ENCODE data around the gene CD99. TPM values are rescaled to one million over a fixed set of nuclear protein-coding genes. Genes with fewer than 3 reads are reported as not detected.

The CD99 gene
- total and polyA plus RNA-seq, 2 experiments from 2014 or later: 28.5 to 43.1 TPM

DNA sequence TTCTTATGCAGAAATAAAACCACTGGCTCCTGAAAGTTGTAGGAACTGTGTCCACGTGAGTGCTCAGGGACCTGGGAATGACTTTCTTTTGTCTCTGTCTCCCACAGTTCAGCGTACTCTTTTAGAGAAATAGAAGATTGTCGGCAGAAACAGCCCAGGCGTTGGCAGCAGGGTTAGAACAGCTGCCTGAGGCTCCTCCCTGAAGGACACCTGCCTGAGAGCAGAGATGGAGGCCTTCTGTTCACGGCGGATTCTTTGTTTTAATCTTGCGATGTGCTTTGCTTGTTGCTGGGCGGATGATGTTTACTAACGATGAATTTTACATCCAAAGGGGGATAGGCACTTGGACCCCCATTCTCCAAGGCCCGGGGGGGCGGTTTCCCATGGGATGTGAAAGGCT is 49.6 kb downstream of the CD99 start (continued):
- TF ChIP-seq, protein P1, sequence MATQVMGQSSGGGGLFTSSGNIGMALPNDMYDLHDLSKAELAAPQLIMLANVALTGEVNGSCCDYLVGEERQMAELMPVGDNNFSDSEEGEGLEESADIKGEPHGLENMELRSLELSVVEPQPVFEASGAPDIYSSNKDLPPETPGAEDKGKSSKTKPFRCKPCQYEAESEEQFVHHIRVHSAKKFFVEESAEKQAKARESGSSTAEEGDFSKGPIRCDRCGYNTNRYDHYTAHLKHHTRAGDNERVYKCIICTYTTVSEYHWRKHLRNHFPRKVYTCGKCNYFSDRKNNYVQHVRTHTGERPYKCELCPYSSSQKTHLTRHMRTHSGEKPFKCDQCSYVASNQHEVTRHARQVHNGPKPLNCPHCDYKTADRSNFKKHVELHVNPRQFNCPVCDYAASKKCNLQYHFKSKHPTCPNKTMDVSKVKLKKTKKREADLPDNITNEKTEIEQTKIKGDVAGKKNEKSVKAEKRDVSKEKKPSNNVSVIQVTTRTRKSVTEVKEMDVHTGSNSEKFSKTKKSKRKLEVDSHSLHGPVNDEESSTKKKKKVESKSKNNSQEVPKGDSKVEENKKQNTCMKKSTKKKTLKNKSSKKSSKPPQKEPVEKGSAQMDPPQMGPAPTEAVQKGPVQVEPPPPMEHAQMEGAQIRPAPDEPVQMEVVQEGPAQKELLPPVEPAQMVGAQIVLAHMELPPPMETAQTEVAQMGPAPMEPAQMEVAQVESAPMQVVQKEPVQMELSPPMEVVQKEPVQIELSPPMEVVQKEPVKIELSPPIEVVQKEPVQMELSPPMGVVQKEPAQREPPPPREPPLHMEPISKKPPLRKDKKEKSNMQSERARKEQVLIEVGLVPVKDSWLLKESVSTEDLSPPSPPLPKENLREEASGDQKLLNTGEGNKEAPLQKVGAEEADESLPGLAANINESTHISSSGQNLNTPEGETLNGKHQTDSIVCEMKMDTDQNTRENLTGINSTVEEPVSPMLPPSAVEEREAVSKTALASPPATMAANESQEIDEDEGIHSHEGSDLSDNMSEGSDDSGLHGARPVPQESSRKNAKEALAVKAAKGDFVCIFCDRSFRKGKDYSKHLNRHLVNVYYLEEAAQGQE (IDR thresholded peaks at IDR 0.05; ENCODE audit: unreplicated experiment): no peak
- TF ChIP-seq, protein P2, sequence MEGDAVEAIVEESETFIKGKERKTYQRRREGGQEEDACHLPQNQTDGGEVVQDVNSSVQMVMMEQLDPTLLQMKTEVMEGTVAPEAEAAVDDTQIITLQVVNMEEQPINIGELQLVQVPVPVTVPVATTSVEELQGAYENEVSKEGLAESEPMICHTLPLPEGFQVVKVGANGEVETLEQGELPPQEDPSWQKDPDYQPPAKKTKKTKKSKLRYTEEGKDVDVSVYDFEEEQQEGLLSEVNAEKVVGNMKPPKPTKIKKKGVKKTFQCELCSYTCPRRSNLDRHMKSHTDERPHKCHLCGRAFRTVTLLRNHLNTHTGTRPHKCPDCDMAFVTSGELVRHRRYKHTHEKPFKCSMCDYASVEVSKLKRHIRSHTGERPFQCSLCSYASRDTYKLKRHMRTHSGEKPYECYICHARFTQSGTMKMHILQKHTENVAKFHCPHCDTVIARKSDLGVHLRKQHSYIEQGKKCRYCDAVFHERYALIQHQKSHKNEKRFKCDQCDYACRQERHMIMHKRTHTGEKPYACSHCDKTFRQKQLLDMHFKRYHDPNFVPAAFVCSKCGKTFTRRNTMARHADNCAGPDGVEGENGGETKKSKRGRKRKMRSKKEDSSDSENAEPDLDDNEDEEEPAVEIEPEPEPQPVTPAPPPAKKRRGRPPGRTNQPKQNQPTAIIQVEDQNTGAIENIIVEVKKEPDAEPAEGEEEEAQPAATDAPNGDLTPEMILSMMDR (conservative IDR thresholded peaks at IDR 0.05; ENCODE audit: low read depth in 2 of 2): no peak
- no peak for TF ChIP-seq EZH2phosphoT487 (IDR thresholded peaks at IDR 0.05; ENCODE audit: unreplicated experiment)
- no peak for TF ChIP-seq STAT1 (IDR thresholded peaks at IDR 0.05; ENCODE audit: unreplicated experiment)

DNA sequence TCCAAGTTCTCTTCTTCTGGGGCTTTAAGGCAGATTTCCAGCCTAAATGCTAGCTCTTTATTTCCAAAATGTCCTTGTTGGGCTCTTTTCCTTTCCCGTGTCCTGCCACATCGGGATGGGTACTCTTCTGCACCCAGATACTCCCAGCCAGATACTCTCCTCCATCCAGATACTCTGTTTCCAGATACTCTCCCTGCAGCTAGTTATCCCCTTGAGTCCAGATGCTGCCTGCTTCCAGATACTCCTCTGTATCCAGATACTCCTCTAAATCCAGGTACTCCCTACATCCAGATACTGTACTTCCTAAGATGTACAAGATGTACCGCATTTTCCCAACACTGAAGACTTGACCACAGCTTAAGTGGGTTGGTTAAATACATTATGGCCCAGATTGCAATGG is 50.3 kb downstream of the CD99 start:
- H3K79me2 ChIP-seq (replicated peaks; ENCODE audit: insufficient read depth): no peaks in the 10 kb centered on the region
- Mint-ChIP-seq H3K27me3 (ENCODE audit: insufficient read depth, low read depth, poor library complexity) (peaks cover 6% of the 10 kb centered on the region), H3K36me3 (ENCODE audit: low read depth) (peaks cover 7% of the 10 kb centered on the region; the same call in 1 of the 3 replicates), H3K27ac (no peak overlapping the region), H3K9me3 (no peaks in the 10 kb centered on the region), H3K4me1 (no peaks in the 10 kb centered on the region; the same call in 2 of the 3 replicates), H3K4me3 (no peak overlapping the region)
- no peak overlapping the region for H2AFZ ChIP-seq
- no peak overlapping the region for H3K4me2 ChIP-seq
- H3F3A ChIP-seq (replicated peaks; ENCODE audit: low read depth): 0 out of 2 replicates have a peak, but pooled peaks cover 4% of the 10 kb centered on the region
- no peaks in the 10 kb centered on the region for H3K4me1 ChIP-seq (ENCODE audit: insufficient read depth)
- no peaks in the 10 kb centered on the region for H3K27me3 ChIP-seq (ENCODE audit: insufficient read depth)
- no peak for DNase-seq (ENCODE audit: low spot score)
- no peak overlapping the region for H3K4me3 ChIP-seq
- H3K9me2 ChIP-seq (ENCODE audit: insufficient read depth): no peaks in the 10 kb centered on the region
- no peak overlapping the region for H3K27ac ChIP-seq (ENCODE audit: low read depth)
- ATAC-seq: no peak
- no peaks in the 10 kb centered on the region for H3K36me3 ChIP-seq (ENCODE audit: insufficient read depth)
- H4K20me1 ChIP-seq (replicated peaks; ENCODE audit: insufficient read depth): no peaks in the 10 kb centered on the region
- TF ChIP-seq, protein P2 (conservative IDR thresholded peaks at IDR 0.05; ENCODE audit: low read depth in 2 of 2): no peak
- TF ChIP-seq ZNF114 (CRISPR knock-in tag; IDR thresholded peaks at IDR 0.05): no peak
- no peak for TF ChIP-seq STAT1 (IDR thresholded peaks at IDR 0.05; ENCODE audit: unreplicated experiment)
- TF ChIP-seq JUNB (IDR thresholded peaks at IDR 0.05; ENCODE audit: unreplicated experiment): no peak
- TF ChIP-seq, protein P3, sequence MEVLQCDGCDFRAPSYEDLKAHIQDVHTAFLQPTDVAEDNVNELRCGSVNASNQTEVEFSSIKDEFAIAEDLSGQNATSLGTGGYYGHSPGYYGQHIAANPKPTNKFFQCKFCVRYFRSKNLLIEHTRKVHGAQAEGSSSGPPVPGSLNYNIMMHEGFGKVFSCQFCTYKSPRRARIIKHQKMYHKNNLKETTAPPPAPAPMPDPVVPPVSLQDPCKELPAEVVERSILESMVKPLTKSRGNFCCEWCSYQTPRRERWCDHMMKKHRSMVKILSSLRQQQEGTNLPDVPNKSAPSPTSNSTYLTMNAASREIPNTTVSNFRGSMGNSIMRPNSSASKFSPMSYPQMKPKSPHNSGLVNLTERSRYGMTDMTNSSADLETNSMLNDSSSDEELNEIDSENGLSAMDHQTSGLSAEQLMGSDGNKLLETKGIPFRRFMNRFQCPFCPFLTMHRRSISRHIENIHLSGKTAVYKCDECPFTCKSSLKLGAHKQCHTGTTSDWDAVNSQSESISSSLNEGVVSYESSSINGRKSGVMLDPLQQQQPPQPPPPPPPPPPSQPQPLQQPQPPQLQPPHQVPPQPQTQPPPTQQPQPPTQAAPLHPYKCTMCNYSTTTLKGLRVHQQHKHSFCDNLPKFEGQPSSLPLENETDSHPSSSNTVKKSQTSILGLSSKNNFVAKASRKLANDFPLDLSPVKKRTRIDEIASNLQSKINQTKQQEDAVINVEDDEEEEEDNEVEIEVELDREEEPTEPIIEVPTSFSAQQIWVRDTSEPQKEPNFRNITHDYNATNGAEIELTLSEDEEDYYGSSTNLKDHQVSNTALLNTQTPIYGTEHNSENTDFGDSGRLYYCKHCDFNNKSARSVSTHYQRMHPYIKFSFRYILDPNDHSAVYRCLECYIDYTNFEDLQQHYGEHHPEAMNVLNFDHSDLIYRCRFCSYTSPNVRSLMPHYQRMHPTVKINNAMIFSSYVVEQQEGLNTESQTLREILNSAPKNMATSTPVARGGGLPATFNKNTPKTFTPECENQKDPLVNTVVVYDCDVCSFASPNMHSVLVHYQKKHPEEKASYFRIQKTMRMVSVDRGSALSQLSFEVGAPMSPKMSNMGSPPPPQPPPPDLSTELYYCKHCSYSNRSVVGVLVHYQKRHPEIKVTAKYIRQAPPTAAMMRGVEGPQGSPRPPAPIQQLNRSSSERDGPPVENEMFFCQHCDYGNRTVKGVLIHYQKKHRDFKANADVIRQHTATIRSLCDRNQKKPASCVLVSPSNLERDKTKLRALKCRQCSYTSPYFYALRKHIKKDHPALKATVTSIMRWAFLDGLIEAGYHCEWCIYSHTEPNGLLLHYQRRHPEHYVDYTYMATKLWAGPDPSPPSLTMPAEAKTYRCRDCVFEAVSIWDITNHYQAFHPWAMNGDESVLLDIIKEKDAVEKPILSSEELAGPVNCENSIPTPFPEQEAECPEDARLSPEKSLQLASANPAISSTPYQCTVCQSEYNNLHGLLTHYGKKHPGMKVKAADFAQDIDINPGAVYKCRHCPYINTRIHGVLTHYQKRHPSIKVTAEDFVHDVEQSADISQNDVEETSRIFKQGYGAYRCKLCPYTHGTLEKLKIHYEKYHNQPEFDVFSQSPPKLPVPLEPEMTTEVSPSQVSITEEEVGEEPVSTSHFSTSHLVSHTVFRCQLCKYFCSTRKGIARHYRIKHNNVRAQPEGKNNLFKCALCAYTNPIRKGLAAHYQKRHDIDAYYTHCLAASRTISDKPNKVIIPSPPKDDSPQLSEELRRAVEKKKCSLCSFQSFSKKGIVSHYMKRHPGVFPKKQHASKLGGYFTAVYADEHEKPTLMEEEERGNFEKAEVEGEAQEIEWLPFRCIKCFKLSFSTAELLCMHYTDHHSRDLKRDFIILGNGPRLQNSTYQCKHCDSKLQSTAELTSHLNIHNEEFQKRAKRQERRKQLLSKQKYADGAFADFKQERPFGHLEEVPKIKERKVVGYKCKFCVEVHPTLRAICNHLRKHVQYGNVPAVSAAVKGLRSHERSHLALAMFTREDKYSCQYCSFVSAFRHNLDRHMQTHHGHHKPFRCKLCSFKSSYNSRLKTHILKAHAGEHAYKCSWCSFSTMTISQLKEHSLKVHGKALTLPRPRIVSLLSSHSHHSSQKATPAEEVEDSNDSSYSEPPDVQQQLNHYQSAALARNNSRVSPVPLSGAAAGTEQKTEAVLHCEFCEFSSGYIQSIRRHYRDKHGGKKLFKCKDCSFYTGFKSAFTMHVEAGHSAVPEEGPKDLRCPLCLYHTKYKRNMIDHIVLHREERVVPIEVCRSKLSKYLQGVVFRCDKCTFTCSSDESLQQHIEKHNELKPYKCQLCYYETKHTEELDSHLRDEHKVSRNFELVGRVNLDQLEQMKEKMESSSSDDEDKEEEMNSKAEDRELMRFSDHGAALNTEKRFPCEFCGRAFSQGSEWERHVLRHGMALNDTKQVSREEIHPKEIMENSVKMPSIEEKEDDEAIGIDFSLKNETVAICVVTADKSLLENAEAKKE (CRISPR knock-in tag; IDR thresholded peaks at IDR 0.05): no peak
- TF ChIP-seq NANOG (IDR thresholded peaks at IDR 0.05; ENCODE audit: borderline replicate concordance): no peak
- no peak for TF ChIP-seq EZH2 (IDR thresholded peaks at IDR 0.05; ENCODE audit: low read depth, unreplicated experiment)
- TF ChIP-seq, protein P4, sequence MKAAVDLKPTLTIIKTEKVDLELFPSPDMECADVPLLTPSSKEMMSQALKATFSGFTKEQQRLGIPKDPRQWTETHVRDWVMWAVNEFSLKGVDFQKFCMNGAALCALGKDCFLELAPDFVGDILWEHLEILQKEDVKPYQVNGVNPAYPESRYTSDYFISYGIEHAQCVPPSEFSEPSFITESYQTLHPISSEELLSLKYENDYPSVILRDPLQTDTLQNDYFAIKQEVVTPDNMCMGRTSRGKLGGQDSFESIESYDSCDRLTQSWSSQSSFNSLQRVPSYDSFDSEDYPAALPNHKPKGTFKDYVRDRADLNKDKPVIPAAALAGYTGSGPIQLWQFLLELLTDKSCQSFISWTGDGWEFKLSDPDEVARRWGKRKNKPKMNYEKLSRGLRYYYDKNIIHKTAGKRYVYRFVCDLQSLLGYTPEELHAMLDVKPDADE (IDR thresholded peaks at IDR 0.05): no peak
